Tibial artery (tissue), 4 donors: Measurements from ENCODE around the gene C17orf50.

ENCODE experiments used
- DNase-seq, 2 donors: peaks; one replicate each; pipeline ENCODE4 v3.0.0-alpha.2; 2019
- H3K27ac ChIP-seq, 2 donors: fragments of 200-600 bp; sonication (generic) in 1 of 2; 1 replicate in 1 of 2; 2 replicates in 1 of 2; pipeline ENCODE4 v1.5.1; 2018 to 2019; ENCODE audit warnings: mild to moderate bottlenecking in 1 of 2
- H3K27me3 ChIP-seq, 2 donors: fragments of 200-600 bp; sonication (generic) in 1 of 2; one replicate each; pipeline versions ENCODE4 v1.5.1 to v1.6.0; 2016 to 2019
- H3K36me3 ChIP-seq, 3 donors: fragments of 200-600 bp; sonication (generic) in 2 of 3; one replicate each; pipeline ENCODE4 v1.5.1; 2016 to 2019; ENCODE audit warnings: mild to moderate bottlenecking in 2 of 3
- H3K4me1 ChIP-seq, 4 donors: fragments of 200-600 bp; sonication (generic) in 2 of 4; 1 replicate in 3 of 4; 2 replicates in 1 of 4; pipeline ENCODE4 v1.5.1; 2016 to 2019
- H3K4me3 ChIP-seq, 2 donors: fragments of 200-600 bp; sonication (generic) in 1 of 2; 1 replicate in 1 of 2; 2 replicates in 1 of 2; pipeline ENCODE4 v1.5.1; 2018 to 2019; ENCODE audit warnings: mild to moderate bottlenecking in 2 of 2
- H3K9me3 ChIP-seq, 3 donors: fragments of 200-600 bp; sonication (generic) in 1 of 3; one replicate each; pipeline ENCODE4 v1.5.1; 2016 to 2019
- CTCF ChIP-seq, 2 experiments: fragments of 200-600 bp in 1 of 2; fragments of 450-650 bp in 1 of 2; IDR thresholded peaks; one replicate each; pipeline ENCODE4 v1.5.1; 2017 to 2019; ENCODE audit warnings: antibody characterized with exemption in 2 of 2, mild to moderate bottlenecking in 1 of 2, moderate library complexity in 1 of 2
- intact Hi-C: fragments of 100-400 bp; cut with DNase I; formaldehyde crosslinking; loops from one replicate; pipeline ENCODE4 v1.15.0; 2023; ENCODE audit warnings: low total_unique reads

The C17orf50 gene

GRCh38 chr17:35740216-35740615, 20.5 kb upstream of the C17orf50 start:
- Histone ChIP-seq H3K9me3 (no peaks in the 10 kb centered on the region), H3K27ac (no peak overlapping the region), H3K27me3 (peaks cover 0 to 44% of the 10 kb centered on the region in 2 donors), H3K4me3 (no peak overlapping the region), H3K36me3 (no peaks in the 10 kb centered on the region), H3K4me1 (peaks cover 0 to 11% (median 7%) of the 10 kb centered on the region in 4 donors)
- intact Hi-C loops, result no loop called here
- DNase-seq, result peak in 1 of 2 donors; percentile 40
- TF ChIP-seq CTCF (IDR thresholded peaks at IDR 0.05), result no peak

GRCh38 chr17:35740997-35741931, 19.4 kb upstream of the C17orf50 start:
- H3K36me3 ChIP-seq, result no peaks in the 10 kb centered on the region
- intact Hi-C loops, result no loop called here
- peak in 1 of 2 donors; percentile 60 for DNase-seq
- H3K4me3 ChIP-seq, result peak overlapping the region in 1 of 2 donors; percentile 22
- peaks cover 0 to 55% of the 10 kb centered on the region in 2 donors for H3K27me3 ChIP-seq
- no peak for TF ChIP-seq CTCF (IDR thresholded peaks at IDR 0.05)
- H3K9me3 ChIP-seq, result no peaks in the 10 kb centered on the region
- H3K27ac ChIP-seq, result no peak overlapping the region
- H3K4me1 ChIP-seq, result peaks cover 0 to 11% (median 7%) of the 10 kb centered on the region in 4 donors

- peaks cover 0 to 15% (median 7%) of the 10 kb centered on the region in 4 donors for H3K4me1 ChIP-seq
- no peak overlapping the region for H3K4me3 ChIP-seq
- TF ChIP-seq CTCF (IDR thresholded peaks at IDR 0.05), result no peak
- H3K36me3 ChIP-seq, result no peaks in the 10 kb centered on the region
- no peaks in the 10 kb centered on the region for H3K9me3 ChIP-seq
- H3K27me3 ChIP-seq, result peaks cover 0 to 65% of the 10 kb centered on the region in 2 donors
- DNase-seq, result no peak
- H3K27ac ChIP-seq, result no peak overlapping the region
- intact Hi-C loops, result no loop called here
Observed at GRCh38 chr17:35742496-35742895, 18.2 kb upstream of the C17orf50 start.

- no peak for TF ChIP-seq CTCF (IDR thresholded peaks at IDR 0.05)
- Histone ChIP-seq H3K4me1 (peaks cover 0 to 18% (median 7%) of the 10 kb centered on the region in 4 donors), H3K27ac (no peak overlapping the region), H3K27me3 (peaks cover 0 to 70% of the 10 kb centered on the region in 2 donors), H3K9me3 (no peaks in the 10 kb centered on the region), H3K4me3 (no peak overlapping the region), H3K36me3 (no peaks in the 10 kb centered on the region)
- intact Hi-C loops, result no loop called here
- DNase-seq, result no peak
Observed at GRCh38 chr17:35742896-35743477, 17.7 kb upstream of the C17orf50 start.

GRCh38 chr17:35743626-35744328, 16.9 kb upstream of the C17orf50 start:
- H3K36me3 ChIP-seq, result no peaks in the 10 kb centered on the region
- intact Hi-C loops, result no loop called here
- no peak overlapping the region for H3K27ac ChIP-seq
- TF ChIP-seq CTCF (IDR thresholded peaks at IDR 0.05), result no peak
- no peak overlapping the region for H3K4me3 ChIP-seq
- no peak for DNase-seq
- H3K9me3 ChIP-seq, result no peaks in the 10 kb centered on the region
- H3K27me3 ChIP-seq, result peaks cover 0 to 78% of the 10 kb centered on the region in 2 donors
- peaks cover 0 to 18% (median 7%) of the 10 kb centered on the region in 4 donors for H3K4me1 ChIP-seq
